Upper lobe of left lung (tissue), 6 donors: ENCODE measurements around the gene LINS1. TPM values are rescaled to one million over a fixed set of nuclear protein-coding genes. Genes with fewer than 3 reads are reported as not detected.

Experiments
- ATAC-seq, 2 donors: fragments of 200-7000 bp; cut with Tn5 transposase; one replicate each; pipeline ENCODE4 v1.9.1; 2022; ENCODE audit warnings: mild to moderate bottlenecking in 2 of 2, moderate library complexity in 2 of 2; ENCODE audit not compliant: low FRiP score in 2 of 2
- DNase-seq, 2 donors: peaks; one replicate each; pipeline ENCODE4 v3.0.0-alpha.2; 2019 to 2020
- H3K27ac ChIP-seq, 4 donors: fragments of 200-600 bp; sonication (generic); one replicate each; pipeline ENCODE4 v1.5.1; 2016 to 2019
- H3K27me3 ChIP-seq, 4 donors: fragments of 200-600 bp; sonication (generic); one replicate each; pipeline ENCODE4 v1.5.1; 2017 to 2019
- H3K36me3 ChIP-seq, 4 donors: fragments of 200-600 bp; sonication (generic); one replicate each; pipeline ENCODE4 v1.5.1; 2016 to 2019
- H3K4me1 ChIP-seq, 4 donors: fragments of 200-600 bp; sonication (generic); one replicate each; pipeline ENCODE4 v1.5.1; 2018 to 2019
- H3K4me3 ChIP-seq, 4 donors: fragments of 200-600 bp; sonication (generic); one replicate each; pipeline ENCODE4 v1.5.1; 2017 to 2019; ENCODE audit warnings: mild to moderate bottlenecking in 2 of 4, moderate library complexity in 1 of 4
- H3K9me3 ChIP-seq, 4 donors: fragments of 200-600 bp; sonication (generic); one replicate each; pipeline ENCODE4 v1.5.1; 2018 to 2019
- EP300 ChIP-seq, 4 donors: sonication (generic); formaldehyde crosslinking; IDR thresholded peaks; one replicate each; pipeline ENCODE4 v1.5.1; 2017; ENCODE audit warnings: antibody characterized with exemption in 4 of 4, control low read depth in 2 of 4
- POLR2A ChIP-seq, 4 donors: fragments of 450-650 bp; IDR thresholded peaks; one replicate each; pipeline ENCODE4 v1.5.1; 2016 to 2017; ENCODE audit warnings: antibody characterized with exemption in 4 of 4, mild to moderate bottlenecking in 2 of 4
- POLR2AphosphoS5 ChIP-seq, 2 donors: sonication (generic); formaldehyde crosslinking; IDR thresholded peaks; one replicate each; pipeline ENCODE4 v1.5.1; 2017; ENCODE audit warnings: antibody characterized with exemption in 2 of 2
- WGBS, 2 donors: methylation state at CpG; one replicate each; pipeline ENCODE4 v1.1.5; 2017 to 2018; 5-methylcytosine and 5-hydroxymethylcytosine counted together
- total RNA-seq, 6 donors: library from RNA; depleted of rRNA in 4 of 6; stranded (reverse); fragments of >200 nt in 4 of 6; gene quantifications; one replicate each; pipeline versions ENCODE4 v1.1.0 to v1.2.1, GENCODE V29; 2016 to 2021
- TF ChIP-seq, protein P1 (sequence below), 6 experiments: fragments of 450-650 bp in 4 of 6; fragments of 200-600 bp in 2 of 6; sonication (generic) in 2 of 6; IDR thresholded peaks; one replicate each; pipeline ENCODE4 v1.5.1; 2016 to 2019; ENCODE audit warnings: antibody characterized with exemption in 6 of 6
- donor health status: DM: no; HTN: no; CAD: no; lungs with moderate emphysema.
- donor health status: DM: no; HTN: yes; CAD: no; lungs with severe emphysema.

The LINS1 gene
- total RNA-seq, 6 donors from 2014 or later: 11.8 to 43.0 (median 18.2) TPM

DNA sequence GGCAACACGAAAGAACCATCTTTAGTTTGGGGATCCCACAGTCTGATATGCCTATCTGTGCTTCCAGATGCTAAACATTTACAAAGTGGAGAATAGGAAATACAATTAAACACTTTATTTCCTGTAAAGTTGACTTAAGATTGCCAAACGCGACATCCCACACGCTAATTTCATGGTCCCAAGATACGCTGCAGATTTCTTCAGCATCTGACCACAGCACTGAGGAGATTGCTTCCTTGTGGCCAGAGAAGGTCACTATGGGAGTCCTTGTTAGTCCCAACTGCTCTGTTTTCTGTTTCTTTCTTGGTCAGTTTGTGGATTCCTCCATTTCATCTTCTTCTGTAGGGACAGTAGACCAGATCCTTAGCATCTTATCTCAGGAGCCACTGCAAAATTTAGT is 43.7 kb upstream of the LINS1 start:
- DNase-seq (no peak), ATAC-seq (no peak)
- TF ChIP-seq, protein P1, sequence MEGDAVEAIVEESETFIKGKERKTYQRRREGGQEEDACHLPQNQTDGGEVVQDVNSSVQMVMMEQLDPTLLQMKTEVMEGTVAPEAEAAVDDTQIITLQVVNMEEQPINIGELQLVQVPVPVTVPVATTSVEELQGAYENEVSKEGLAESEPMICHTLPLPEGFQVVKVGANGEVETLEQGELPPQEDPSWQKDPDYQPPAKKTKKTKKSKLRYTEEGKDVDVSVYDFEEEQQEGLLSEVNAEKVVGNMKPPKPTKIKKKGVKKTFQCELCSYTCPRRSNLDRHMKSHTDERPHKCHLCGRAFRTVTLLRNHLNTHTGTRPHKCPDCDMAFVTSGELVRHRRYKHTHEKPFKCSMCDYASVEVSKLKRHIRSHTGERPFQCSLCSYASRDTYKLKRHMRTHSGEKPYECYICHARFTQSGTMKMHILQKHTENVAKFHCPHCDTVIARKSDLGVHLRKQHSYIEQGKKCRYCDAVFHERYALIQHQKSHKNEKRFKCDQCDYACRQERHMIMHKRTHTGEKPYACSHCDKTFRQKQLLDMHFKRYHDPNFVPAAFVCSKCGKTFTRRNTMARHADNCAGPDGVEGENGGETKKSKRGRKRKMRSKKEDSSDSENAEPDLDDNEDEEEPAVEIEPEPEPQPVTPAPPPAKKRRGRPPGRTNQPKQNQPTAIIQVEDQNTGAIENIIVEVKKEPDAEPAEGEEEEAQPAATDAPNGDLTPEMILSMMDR (IDR thresholded peaks at IDR 0.05): no peak
- TF ChIP-seq POLR2AphosphoS5 (IDR thresholded peaks at IDR 0.05) (no peak), POLR2A (IDR thresholded peaks at IDR 0.05) (no peak), EP300 (IDR thresholded peaks at IDR 0.05) (no peak)
- peaks cover 0 to 7% (median 7%) of the 10 kb centered on the region in 4 donors for H3K36me3 ChIP-seq
- H3K4me3 ChIP-seq: no peak overlapping the region
- H3K4me1 ChIP-seq: peaks cover 0 to 24% (median 4%) of the 10 kb centered on the region in 4 donors
- WGBS, 2 donors: 55 to 64% methylated on average over 5 of the region's 5 CpGs
- no peaks in the 10 kb centered on the region for H3K9me3 ChIP-seq
- no peaks in the 10 kb centered on the region for H3K27me3 ChIP-seq
- H3K27ac ChIP-seq: no peak overlapping the region

DNA sequence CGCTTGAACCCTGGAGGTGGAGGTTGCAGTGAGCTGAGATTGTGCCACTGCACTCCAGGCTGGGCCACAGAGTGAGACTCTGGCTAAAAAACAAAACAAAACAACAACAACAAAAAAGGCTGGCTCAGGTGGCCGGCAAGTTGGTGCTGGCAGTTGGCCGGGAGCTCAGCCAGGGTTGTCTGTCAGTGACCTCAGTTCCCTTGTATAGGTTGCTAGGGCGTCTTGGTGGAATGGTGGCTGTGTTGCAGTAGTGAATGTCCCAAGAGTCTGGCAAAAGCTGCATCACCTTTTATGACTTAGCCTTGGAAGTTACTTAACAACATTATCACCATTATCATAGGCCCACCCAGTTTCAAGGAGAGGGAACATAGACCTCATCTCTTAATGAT is 41.0 kb upstream of the LINS1 start:
- Histone ChIP-seq H3K4me3 (no peak overlapping the region), H3K27me3 (no peaks in the 10 kb centered on the region), H3K27ac (no peak overlapping the region), H3K36me3 (no peaks in the 10 kb centered on the region), H3K4me1 (peaks cover 0 to 24% (median 7%) of the 10 kb centered on the region in 4 donors), H3K9me3 (no peaks in the 10 kb centered on the region)
- TF ChIP-seq EP300 (IDR thresholded peaks at IDR 0.05) (no peak), POLR2A (IDR thresholded peaks at IDR 0.05) (no peak), POLR2AphosphoS5 (IDR thresholded peaks at IDR 0.05) (no peak)
- TF ChIP-seq, protein P1 (IDR thresholded peaks at IDR 0.05): no peak
- WGBS, 2 donors: 83 to 93% methylated on average over 4 of the region's 4 CpGs
- DNase-seq (no peak), ATAC-seq (no peak)

DNA sequence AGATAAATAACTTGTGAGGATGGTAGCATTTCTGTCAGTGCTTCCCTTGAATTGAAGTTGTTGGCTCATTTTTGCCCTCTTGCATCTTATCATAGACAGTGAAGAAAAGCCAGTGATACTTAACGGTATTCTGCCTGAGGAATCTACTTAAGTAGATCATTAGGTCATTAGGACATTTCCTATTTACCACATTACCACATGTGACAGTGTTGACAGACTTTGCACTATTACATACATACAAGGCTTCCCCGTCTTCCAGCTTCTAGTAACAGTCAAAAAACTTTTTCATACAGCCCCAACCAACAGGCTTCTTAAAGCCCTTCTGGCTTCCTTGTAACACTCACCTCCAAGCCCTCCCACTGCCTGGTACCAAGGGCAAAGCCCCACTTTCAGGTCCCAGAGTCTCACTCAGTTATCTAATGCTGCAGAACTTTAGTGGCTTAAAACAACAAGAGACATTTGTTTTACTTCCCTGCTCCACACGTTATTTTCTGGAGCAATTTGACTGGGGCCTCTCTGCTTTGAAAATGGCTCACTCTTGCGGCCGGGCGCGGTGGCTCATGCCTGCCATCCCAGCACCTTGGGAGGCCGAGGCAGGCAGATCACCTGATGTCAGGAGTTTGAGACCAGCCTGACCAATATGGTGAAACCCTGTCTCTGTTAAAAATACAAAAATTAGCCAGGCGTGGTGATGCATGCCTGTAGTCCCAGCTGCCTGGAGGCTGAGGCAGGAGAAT is 40.4 kb upstream of the LINS1 start:
- peak in 1 of 2 donors; percentile 38 for ATAC-seq
- WGBS, 2 donors: 79 to 83% methylated on average over 9 of the region's 9 CpGs

DNA sequence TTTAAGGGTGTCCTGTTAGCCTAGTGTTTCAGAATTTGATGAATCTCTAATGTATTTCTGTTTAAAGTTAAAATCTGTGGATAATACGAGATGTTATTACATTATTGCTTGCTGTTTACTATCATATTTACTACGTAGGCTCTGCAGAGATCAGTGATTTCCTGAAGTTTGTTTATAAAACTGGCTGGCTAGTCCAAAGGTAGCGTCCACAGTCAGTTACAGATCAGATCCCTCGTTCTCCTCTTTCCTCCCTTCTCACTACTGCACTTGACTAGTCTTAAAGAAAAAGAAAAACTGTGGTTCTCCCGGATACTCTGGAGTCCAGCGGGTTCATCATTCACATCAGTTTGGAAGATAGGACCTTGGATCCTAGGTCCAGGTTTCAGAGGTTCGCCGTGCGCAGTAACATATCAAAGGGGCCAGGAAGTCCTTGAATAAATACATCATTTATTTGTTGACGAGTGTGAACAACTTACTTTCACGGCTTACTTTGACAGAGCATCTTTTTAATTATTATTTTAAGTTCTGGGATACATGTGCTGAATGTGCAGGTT is 36.3 kb upstream of the LINS1 start:
- TF ChIP-seq POLR2AphosphoS5 (IDR thresholded peaks at IDR 0.05): no peak
- TF ChIP-seq, protein P1 (IDR thresholded peaks at IDR 0.05): no peak
- TF ChIP-seq EP300 (IDR thresholded peaks at IDR 0.05): no peak
- TF ChIP-seq POLR2A (IDR thresholded peaks at IDR 0.05): no peak
- Histone ChIP-seq H3K4me1 (peaks cover 4 to 19% (median 12%) of the 10 kb centered on the region in 4 donors), H3K27me3 (no peaks in the 10 kb centered on the region), H3K9me3 (no peaks in the 10 kb centered on the region), H3K4me3 (no peak overlapping the region), H3K36me3 (no peaks in the 10 kb centered on the region), H3K27ac (no peak overlapping the region)
- 80 to 82% methylated on average over 11 of the region's 11 CpGs for WGBS, 2 donors
- ATAC-seq: no peak
- no peak for DNase-seq

More for the DNA sequence above, 40.4 kb upstream of the LINS1 start:
- peaks cover 0 to 24% (median 9%) of the 10 kb centered on the region in 4 donors for H3K4me1 ChIP-seq
- H3K27ac ChIP-seq: no peak overlapping the region
- peak in 1 of 2 donors; percentile 52 for DNase-seq
- H3K27me3 ChIP-seq: no peaks in the 10 kb centered on the region
- TF ChIP-seq POLR2A (IDR thresholded peaks at IDR 0.05): no peak
- H3K4me3 ChIP-seq: no peak overlapping the region
- no peaks in the 10 kb centered on the region for H3K36me3 ChIP-seq
- no peaks in the 10 kb centered on the region for H3K9me3 ChIP-seq

- peaks cover 5 to 12% (median 7%) of the 10 kb centered on the region in 4 donors for H3K4me1 ChIP-seq
- ATAC-seq: no peak
- H3K27me3 ChIP-seq: no peaks in the 10 kb centered on the region
- TF ChIP-seq POLR2AphosphoS5 (IDR thresholded peaks at IDR 0.05) (no peak), POLR2A (IDR thresholded peaks at IDR 0.05) (no peak), EP300 (IDR thresholded peaks at IDR 0.05) (no peak)
- TF ChIP-seq, protein P1 (IDR thresholded peaks at IDR 0.05): no peak
- DNase-seq: no peak
- no peak overlapping the region for H3K27ac ChIP-seq
- no peaks in the 10 kb centered on the region for H3K9me3 ChIP-seq
- H3K36me3 ChIP-seq: peaks cover 0 to 23% (median 4%) of the 10 kb centered on the region in 4 donors
- H3K4me3 ChIP-seq: no peak overlapping the region
- 94 to 95% methylated on average over 11 of the region's 11 CpGs for WGBS, 2 donors
Observed at GRCh38 chr15:100635406-100636071, 33.6 kb upstream of the LINS1 start.
